GM12878 (cell line): Measurements from ENCODE around the gene BBS5. TPM values are rescaled to one million over a fixed set of nuclear protein-coding genes. Genes with fewer than 3 reads are reported as not detected.

Source experiments
- ATAC-seq: fragments of 200-7000 bp; cut with Tn5 transposase; 3 replicates; pipeline ENCODE4 v1.9.1; 2020; ENCODE audit warnings: mild to moderate bottlenecking, moderate library complexity
- BruUV-seq: library from RNA; stranded (reverse); fragments of 400-500 nt; replicated peaks from 2 replicates; lab custom pipeline; 2021; lab: Mats Ljungman, UMichigan
- CTCF ChIA-PET: fragments of 300-600 bp; sonication (Branson Sonifier 250); formaldehyde crosslinking; extraction: SDS; loops from one replicate; lab custom pipeline; 2021; ENCODE audit warnings: inconsistent platforms; lab: Yijun Ruan, JAX
- POLR2A ChIA-PET: fragments of 350-600 bp; formaldehyde crosslinking; extraction: SDS; loops from one replicate; lab custom pipeline; 2021; ENCODE audit warnings: inconsistent platforms; lab: Charles Lee
- RAD21 ChIA-PET: fragments of 300-600 bp; sonication (Branson Sonifier 250); formaldehyde crosslinking; loops from one replicate; lab custom pipeline; 2023; ENCODE audit warnings: antibody characterized with exemption; ENCODE audit not compliant: unreplicated experiment; lab: Charles Lee
- SMC1A ChIA-PET: fragments of 300-600 bp; sonication (Branson Sonifier 250); formaldehyde crosslinking; loops from one replicate; lab custom pipeline; 2023; ENCODE audit not compliant: unreplicated experiment, uncharacterized antibody; lab: Charles Lee
- DNase-seq: peaks from one replicate; pipeline ENCODE4 v3.0.0-alpha.2; 2011; ENCODE audit warnings: low read depth, low spot score
- FAIRE-seq: peaks from 3 replicates; lab custom pipeline; 2011; peaks lifted over from hg19 to GRCh38; lab: Jason Lieb, UNC
- H2AFZ ChIP-seq: 2 replicates; pipeline ENCODE4 v1.6.0; 2011; ENCODE audit warnings: low read depth, low read length, control low read depth; ENCODE audit not compliant: control insufficient read depth
- H3K27ac ChIP-seq: 2 replicates; pipeline ENCODE4 v1.5.1; 2011; ENCODE audit warnings: control low read depth; ENCODE audit not compliant: control insufficient read depth, insufficient read depth
- H3K27me3 ChIP-seq, 2 experiments: replicated peaks in 1 of 2; 2 replicates each; pipeline versions ENCODE4 v1.6.0 to v1.6.1; 2011; ENCODE audit warnings: low read length in 1 of 2; ENCODE audit not compliant: control insufficient read depth in 2 of 2, insufficient read depth in 2 of 2
- H3K36me3 ChIP-seq, 2 experiments: 2 replicates each; pipeline ENCODE4 v1.5.1; 2011; ENCODE audit warnings: low read length in 1 of 2; ENCODE audit not compliant: control insufficient read depth in 2 of 2, insufficient read depth in 2 of 2
- H3K4me1 ChIP-seq: 2 replicates; pipeline ENCODE4 v1.6.1; 2011; ENCODE audit warnings: mild to moderate bottlenecking, low read length, moderate library complexity, mixed read lengths; ENCODE audit not compliant: control insufficient read depth, insufficient read depth
- H3K4me2 ChIP-seq: 2 replicates; pipeline ENCODE4 v1.6.0; 2011; ENCODE audit warnings: control low read depth; ENCODE audit not compliant: control insufficient read depth, insufficient read depth
- H3K4me3 ChIP-seq: fragments of 200-600 bp; sonication (generic); 2 replicates; pipeline ENCODE4 v1.5.1; 2016
- H3K79me2 ChIP-seq: 2 replicates; pipeline ENCODE4 v1.6.0; 2011; ENCODE audit warnings: low read length; ENCODE audit not compliant: control insufficient read depth, insufficient read depth
- H3K9ac ChIP-seq: 2 replicates; pipeline ENCODE4 v1.8.0; 2011; ENCODE audit warnings: low read length, control low read depth, mixed read lengths; ENCODE audit not compliant: control insufficient read depth, insufficient read depth
- H3K9me3 ChIP-seq: replicated peaks from 3 replicates; pipeline ENCODE4 v1.5.1; 2011; ENCODE audit warnings: mild to moderate bottlenecking, low read length; ENCODE audit not compliant: control insufficient read depth, insufficient read depth
- H4K20me1 ChIP-seq: 2 replicates; pipeline ENCODE4 v1.6.0; 2011; ENCODE audit not compliant: control insufficient read depth, insufficient read depth
- ATF7 ChIP-seq: fragments of 450-650 bp; IDR thresholded peaks from 2 replicates; pipeline ENCODE4 v1.6.1; 2016; ENCODE audit warnings: low read depth, mild to moderate bottlenecking
- CBX3 ChIP-seq: fragments of 200-600 bp; sonication (generic); IDR thresholded peaks from 2 replicates; pipeline ENCODE4 v1.6.1; 2016; ENCODE audit warnings: low read depth, borderline replicate concordance
- CHD2 ChIP-seq: IDR thresholded peaks from 2 replicates; pipeline ENCODE4 v1.6.1; 2011; ENCODE audit warnings: low read depth, low read length, improper control_type of control experiment, borderline replicate concordance
- CHD4 ChIP-seq: fragments of 200-600 bp; sonication (generic); IDR thresholded peaks from 2 replicates; pipeline ENCODE4 v1.6.1; 2016; ENCODE audit warnings: mild to moderate bottlenecking
- NFYA ChIP-seq: IDR thresholded peaks from 2 replicates; pipeline ENCODE4 v1.6.1; 2011; ENCODE audit warnings: low read depth, mild to moderate bottlenecking, low read length, improper control_type of control experiment, borderline replicate concordance
- SIN3A ChIP-seq: IDR thresholded peaks from 2 replicates; pipeline ENCODE4 v1.6.1; 2012; ENCODE audit warnings: low read depth, low read length, improper control_type of control experiment
- TBL1XR1 ChIP-seq: IDR thresholded peaks from 2 replicates; pipeline ENCODE4 v1.6.1; 2012; ENCODE audit warnings: low read depth, low read length, improper control_type of control experiment
- WGBS: methylation state at CpG from one replicate; pipeline ENCODE4 v1.1.6; 2016; ENCODE audit warnings: low lambda C conversion rate; ENCODE audit not compliant: insufficient replicate concordance, insufficient coverage; ENCODE audit errors: missing lambda C conversion rate; 5-methylcytosine and 5-hydroxymethylcytosine counted together
- in situ Hi-C: fragments of 300-500 bp; cut with MboI; formaldehyde crosslinking; loops from 9 replicates; pipeline ENCODE4 v1.14.3; 2018; ENCODE audit warnings: mixed read lengths
- intact Hi-C: fragments of 100-400 bp; cut with micrococcal nuclease; formaldehyde crosslinking; loops from one replicate; pipeline ENCODE4 v1.14.2; 2022; ENCODE audit not compliant: unreplicated experiment
- polyA plus RNA-seq, 11 experiments: library from polyadenylated mRNA; depleted of rRNA in 4 of 11; unstranded in 6 of 11; stranded (reverse) in 5 of 11; fragments of >200 nt; fragmentation: Nextera tagmentation in 4 of 11; fragmentation: Illumina TruSeq in 1 of 11; extraction: Ambion mirVana in 4 of 11; extraction: Trizol in 1 of 11; gene quantifications; 1 replicate in 1 of 11; 2 replicates in 10 of 11; pipeline versions ENCODE4 v1.2.1 to v1.2.3, GENCODE V29; 2011 to 2016; ENCODE audit warnings: inconsistent platforms in 2 of 11, missing spikeins in 2 of 11, low read depth in 1 of 11
- total RNA-seq, 4 experiments: library from RNA; depleted of rRNA in 3 of 4; stranded (reverse); fragments of >200 nt in 3 of 4; fragmentation: Illumina TruSeq in 1 of 4; extraction: Trizol in 1 of 4; gene quantifications; 2 replicates each; pipeline versions ENCODE4 v1.2.1 to v1.2.3, GENCODE V29; 2013 to 2021
- TF ChIP-seq, protein P1 (sequence below): IDR thresholded peaks from 2 replicates; pipeline ENCODE4 v1.6.1; 2012; ENCODE audit warnings: low read depth, low read length, improper control_type of control experiment
- TF ChIP-seq, protein P2 (sequence below): fragments of 450-650 bp; IDR thresholded peaks from 2 replicates; pipeline ENCODE4 v1.6.1; 2017; ENCODE audit warnings: mild to moderate bottlenecking, moderate library complexity

Gene BBS5
- total and polyA plus RNA-seq, 10 of the 15 experiments (the other 5 are each of a cell fraction or from before 2014, with no cell fraction given), result 0.56 to 3.4 (median 1.6) TPM

DNA sequence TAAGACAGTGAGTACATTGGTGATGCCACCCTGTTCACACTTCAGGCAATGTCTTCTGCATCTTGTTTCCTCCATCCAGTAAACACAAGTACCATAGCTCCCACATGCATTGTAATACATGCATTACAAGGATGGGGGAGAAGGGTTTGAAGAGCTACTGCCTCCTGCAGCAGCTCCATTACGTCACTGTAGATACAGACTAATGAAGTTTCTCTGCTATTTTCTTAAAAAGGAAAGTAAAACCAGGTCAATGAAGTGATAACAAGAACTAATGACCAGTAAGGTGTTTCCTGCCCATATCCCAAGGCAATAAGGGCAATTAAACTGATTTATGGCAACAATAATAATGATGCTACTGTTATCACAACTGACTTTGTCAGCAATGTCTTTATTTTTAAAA, 18.2 kb upstream of the BBS5 start:
- Histone ChIP-seq H3K9ac (no peak overlapping the region), H3K79me2 (no peaks in the 10 kb centered on the region), H3K4me2 (no peak overlapping the region), H3K4me1 (no peaks in the 10 kb centered on the region), H4K20me1 (no peaks in the 10 kb centered on the region), H3K27me3 (no peaks in the 10 kb centered on the region), H2AFZ (no peak overlapping the region), H3K36me3 (no peaks in the 10 kb centered on the region), H3K27ac (no peak overlapping the region), H3K4me3 (no peak overlapping the region), H3K9me3 (no peaks in the 10 kb centered on the region)
- ChIA-PET SMC1A (interaction anchor here (0.6 to 2.1 kb wide), 2 partner anchors 8 to 14 kb away, joined by 3 to 4 read pairs; no protein-coding TSS in a partner anchor), RAD21 (interaction anchor here (0.9 kb wide), 1 partner anchor 9 kb away, joined by 3 read pairs; no protein-coding TSS in a partner anchor), POLR2A (no interaction called here), CTCF (interaction anchor here (0.8 to 1.4 kb wide), 3 partner anchors 8 to 364 kb away, joined by 3 to 7 read pairs (median 4); partner anchors contain the start of gene METTL5)
- DNase-seq (no peak), FAIRE-seq (no peak), ATAC-seq (peak; percentile 67)
- BruUV-seq, result no TSS peak
- in situ Hi-C loops (no loop called here), intact Hi-C loops (no loop called here)
- TF ChIP-seq NFYA (no peak), ATF7 (peak; percentile 46; the same call in 1 of the 2 replicates)
- 56% methylated on average over 1 of the region's 1 CpG for WGBS

DNA sequence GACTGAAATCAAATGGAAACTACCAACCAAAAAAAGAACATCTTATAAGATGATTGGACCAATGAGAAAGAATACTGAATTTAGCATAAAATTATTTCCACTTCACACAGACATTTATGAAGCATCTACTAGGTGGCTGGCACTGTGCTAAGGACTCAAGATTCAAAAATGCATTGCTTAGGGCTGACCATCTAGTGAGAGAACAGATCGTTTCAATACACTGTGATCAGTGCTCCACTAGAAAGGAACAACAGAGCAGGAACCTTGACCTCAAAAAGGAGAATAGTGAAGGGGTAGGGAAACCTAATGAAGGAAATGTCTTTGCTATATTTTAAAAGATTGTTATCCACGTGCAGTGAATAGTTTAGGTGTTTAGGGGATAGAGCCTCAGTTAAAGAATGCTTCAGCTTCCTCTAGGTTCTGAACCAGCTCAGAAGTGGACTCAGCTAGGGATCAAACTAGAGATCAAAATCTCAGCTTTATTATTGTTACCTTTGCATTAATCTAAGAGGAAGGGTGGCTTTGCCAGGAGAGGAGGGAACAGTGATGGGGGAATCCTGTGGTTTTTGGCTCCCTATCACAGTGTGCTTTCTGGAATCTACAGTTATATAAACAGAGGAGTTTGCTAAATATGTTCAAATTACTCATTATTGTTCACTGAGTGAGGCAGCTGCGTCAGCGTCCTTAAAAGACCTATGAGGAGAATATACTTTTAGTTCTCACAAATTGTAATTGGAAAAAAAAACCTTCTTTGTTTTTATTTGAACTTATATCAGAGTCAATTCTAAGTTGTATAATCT, 16.2 kb upstream of the BBS5 start:
- DNase-seq (no peak), FAIRE-seq (no peak), ATAC-seq (no peak)
- H3K9ac ChIP-seq, result no peak overlapping the region
- 50% methylated on average over 4 of the region's 4 CpGs for WGBS
- no peaks in the 10 kb centered on the region for H3K27me3 ChIP-seq
- H3K9me3 ChIP-seq, result no peaks in the 10 kb centered on the region
- H4K20me1 ChIP-seq, result no peaks in the 10 kb centered on the region
- intact Hi-C loops, result no loop called here
- no peak overlapping the region for H3K4me2 ChIP-seq
- H3K79me2 ChIP-seq, result no peaks in the 10 kb centered on the region
- H3K4me1 ChIP-seq, result no peaks in the 10 kb centered on the region
- no TSS peak for BruUV-seq
- in situ Hi-C loops, result no loop called here
- no peaks in the 10 kb centered on the region for H3K36me3 ChIP-seq
- ChIA-PET SMC1A (interaction anchor here (1.1 to 2.1 kb wide), 3 partner anchors 12 to 100 kb away, joined by 3 to 4 read pairs (median 3); no protein-coding TSS in a partner anchor), POLR2A (no interaction called here), CTCF (interaction anchor here (0.6 to 1.3 kb wide), 2 partner anchors 65 to 437 kb away, joined by 3 read pairs; no protein-coding TSS in a partner anchor), RAD21 (interaction anchor here (0.6 kb wide), 1 partner anchor 459 kb away, joined by 3 read pairs; no protein-coding TSS in a partner anchor)
- H2AFZ ChIP-seq, result no peak overlapping the region
- no peak overlapping the region for H3K4me3 ChIP-seq
- no peak overlapping the region for H3K27ac ChIP-seq
- no peak for TF ChIP-seq CBX3
- TF ChIP-seq SIN3A, result no peak
- no peak for TF ChIP-seq CHD4
- no peak for TF ChIP-seq TBL1XR1
- TF ChIP-seq, protein P1, sequence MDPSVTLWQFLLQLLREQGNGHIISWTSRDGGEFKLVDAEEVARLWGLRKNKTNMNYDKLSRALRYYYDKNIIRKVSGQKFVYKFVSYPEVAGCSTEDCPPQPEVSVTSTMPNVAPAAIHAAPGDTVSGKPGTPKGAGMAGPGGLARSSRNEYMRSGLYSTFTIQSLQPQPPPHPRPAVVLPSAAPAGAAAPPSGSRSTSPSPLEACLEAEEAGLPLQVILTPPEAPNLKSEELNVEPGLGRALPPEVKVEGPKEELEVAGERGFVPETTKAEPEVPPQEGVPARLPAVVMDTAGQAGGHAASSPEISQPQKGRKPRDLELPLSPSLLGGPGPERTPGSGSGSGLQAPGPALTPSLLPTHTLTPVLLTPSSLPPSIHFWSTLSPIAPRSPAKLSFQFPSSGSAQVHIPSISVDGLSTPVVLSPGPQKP, result no peak
- TF ChIP-seq, protein P2, sequence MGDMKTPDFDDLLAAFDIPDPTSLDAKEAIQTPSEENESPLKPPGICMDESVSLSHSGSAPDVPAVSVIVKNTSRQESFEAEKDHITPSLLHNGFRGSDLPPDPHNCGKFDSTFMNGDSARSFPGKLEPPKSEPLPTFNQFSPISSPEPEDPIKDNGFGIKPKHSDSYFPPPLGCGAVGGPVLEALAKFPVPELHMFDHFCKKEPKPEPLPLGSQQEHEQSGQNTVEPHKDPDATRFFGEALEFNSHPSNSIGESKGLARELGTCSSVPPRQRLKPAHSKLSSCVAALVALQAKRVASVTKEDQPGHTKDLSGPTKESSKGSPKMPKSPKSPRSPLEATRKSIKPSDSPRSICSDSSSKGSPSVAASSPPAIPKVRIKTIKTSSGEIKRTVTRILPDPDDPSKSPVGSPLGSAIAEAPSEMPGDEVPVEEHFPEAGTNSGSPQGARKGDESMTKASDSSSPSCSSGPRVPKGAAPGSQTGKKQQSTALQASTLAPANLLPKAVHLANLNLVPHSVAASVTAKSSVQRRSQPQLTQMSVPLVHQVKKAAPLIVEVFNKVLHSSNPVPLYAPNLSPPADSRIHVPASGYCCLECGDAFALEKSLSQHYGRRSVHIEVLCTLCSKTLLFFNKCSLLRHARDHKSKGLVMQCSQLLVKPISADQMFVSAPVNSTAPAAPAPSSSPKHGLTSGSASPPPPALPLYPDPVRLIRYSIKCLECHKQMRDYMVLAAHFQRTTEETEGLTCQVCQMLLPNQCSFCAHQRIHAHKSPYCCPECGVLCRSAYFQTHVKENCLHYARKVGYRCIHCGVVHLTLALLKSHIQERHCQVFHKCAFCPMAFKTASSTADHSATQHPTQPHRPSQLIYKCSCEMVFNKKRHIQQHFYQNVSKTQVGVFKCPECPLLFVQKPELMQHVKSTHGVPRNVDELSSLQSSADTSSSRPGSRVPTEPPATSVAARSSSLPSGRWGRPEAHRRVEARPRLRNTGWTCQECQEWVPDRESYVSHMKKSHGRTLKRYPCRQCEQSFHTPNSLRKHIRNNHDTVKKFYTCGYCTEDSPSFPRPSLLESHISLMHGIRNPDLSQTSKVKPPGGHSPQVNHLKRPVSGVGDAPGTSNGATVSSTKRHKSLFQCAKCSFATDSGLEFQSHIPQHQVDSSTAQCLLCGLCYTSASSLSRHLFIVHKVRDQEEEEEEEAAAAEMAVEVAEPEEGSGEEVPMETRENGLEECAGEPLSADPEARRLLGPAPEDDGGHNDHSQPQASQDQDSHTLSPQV, result no peak
- TF ChIP-seq CHD2, result no peak
